Stomach (tissue), 9 donors: ENCODE results near the gene PPP1R12C. TPM values are rescaled to one million over a fixed set of nuclear protein-coding genes. Genes with fewer than 3 reads are reported as not detected.

Experiments used
- DNase-seq, 2 donors: peaks; one replicate each; pipeline versions ENCODE4 v3.0.0 to v3.0.0-alpha.2; 2013 to 2019
- H3K27ac ChIP-seq, 5 donors: fragments of 200-600 bp in 4 of 5; sonication (generic) in 4 of 5; one replicate each; pipeline ENCODE4 v1.5.1; 2013 to 2019; ENCODE audit warnings: mild to moderate bottlenecking in 1 of 5, moderate library complexity in 1 of 5
- H3K27me3 ChIP-seq, 3 donors: fragments of 200-600 bp; sonication (generic); one replicate each; pipeline ENCODE4 v1.5.1; 2017 to 2019; ENCODE audit warnings: mixed run types in 1 of 3
- H3K36me3 ChIP-seq, 4 donors: fragments of 200-600 bp; sonication (generic); 1 replicate in 3 of 4; 2 replicates in 1 of 4; pipeline ENCODE4 v1.5.1; 2016 to 2019
- H3K4me1 ChIP-seq, 4 donors: fragments of 200-600 bp; sonication (generic); one replicate each; pipeline ENCODE4 v1.5.1; 2016 to 2019
- H3K4me3 ChIP-seq, 4 donors: fragments of 200-600 bp; sonication (generic) in 3 of 4; one replicate each; pipeline ENCODE4 v1.5.1; 2016 to 2019; ENCODE audit warnings: mild to moderate bottlenecking in 1 of 4
- H3K9me3 ChIP-seq, 4 donors: fragments of 200-600 bp; sonication (generic); one replicate each; pipeline ENCODE4 v1.5.1; 2016 to 2019
- CTCF ChIP-seq, 7 experiments: fragments of 450-650 bp in 4 of 7; fragments of 200-600 bp in 3 of 7; sonication (generic) in 3 of 7; IDR thresholded peaks; one replicate each; pipeline ENCODE4 v1.5.1; 2016 to 2019; ENCODE audit warnings: antibody characterized with exemption in 7 of 7, control low read depth in 2 of 7, mild to moderate bottlenecking in 1 of 7
- EP300 ChIP-seq: sonication (generic); formaldehyde crosslinking; IDR thresholded peaks from one replicate; pipeline ENCODE4 v1.6.1; 2017; ENCODE audit warnings: antibody characterized with exemption
- POLR2A ChIP-seq, 4 donors: fragments of 450-650 bp; IDR thresholded peaks; one replicate each; pipeline ENCODE4 v1.6.1; 2016; ENCODE audit warnings: antibody characterized with exemption in 4 of 4, control low read depth in 2 of 4, mild to moderate bottlenecking in 1 of 4, moderate library complexity in 1 of 4
- POLR2AphosphoS5 ChIP-seq, 3 donors: sonication (generic); formaldehyde crosslinking; IDR thresholded peaks; one replicate each; pipeline ENCODE4 v1.6.1; 2016; ENCODE audit warnings: antibody characterized with exemption in 3 of 3
- WGBS, 5 donors: extraction: QIAGEN DNeasy Blood & Tissue Kit in 3 of 5; methylation state at CpG; one replicate each; pipeline versions ENCODE4 v1.1.5 to v1.1.7; 2013 to 2018; 5-methylcytosine and 5-hydroxymethylcytosine counted together
- intact Hi-C: fragments of 100-400 bp; cut with DNase I; formaldehyde crosslinking; loops from one replicate; pipeline ENCODE4 v1.15.1; 2023; ENCODE audit warnings: low total_unique reads
- polyA plus RNA-seq, 3 donors: library from polyadenylated mRNA; stranded (reverse); fragments of 200-250 nt; gene quantifications; one replicate each; pipeline ENCODE4 v1.2.3, GENCODE V29; 2013
- total RNA-seq, 5 donors: library from RNA; depleted of rRNA; stranded (reverse); fragments of >200 nt; gene quantifications; one replicate each; pipeline versions ENCODE4 v1.1.0 to v1.2.3, GENCODE V29; 2014 to 2016
- donor health status: healthy with polysubstance abuse.
- donor health status: Bipolar disorder and iron deficiency.
- donor health status: healthy.

The PPP1R12C gene
- total and polyA plus RNA-seq, 8 donors = 52.7 to 261 (median 131) TPM

- peaks cover 17 to 36% (median 27%) of the 10 kb centered on the region in 4 donors for H3K36me3 ChIP-seq
- intact Hi-C loops = no loop called here
- no peaks in the 10 kb centered on the region for H3K27me3 ChIP-seq
- 76 to 87% (median 86%) methylated on average over 8 to 9 of the region's 9 CpGs for WGBS, 5 donors
- H3K27ac ChIP-seq = peak overlapping the region in 4 of 5 donors; percentile 78 to 95 (median 91)
- TF ChIP-seq EP300 (no peak), POLR2AphosphoS5 (IDR thresholded peaks at IDR 0.05) (no peak), POLR2A (IDR thresholded peaks at IDR 0.05) (no peak), CTCF (IDR thresholded peaks at IDR 0.05) (no peak)
- H3K4me1 ChIP-seq = peaks cover 38 to 70% (median 59%) of the 10 kb centered on the region in 4 donors
- DNase-seq = no peak
- H3K4me3 ChIP-seq = peak overlapping the region in 2 of 4 donors; percentile 86
- no peaks in the 10 kb centered on the region for H3K9me3 ChIP-seq
Measured at GRCh38 chr19:55114566-55115145, 2.8 kb downstream of the PPP1R12C start.

- Histone ChIP-seq H3K4me3 (peak overlapping the region in 1 of 4 donors; percentile 9), H3K36me3 (peaks cover 22 to 47% (median 36%) of the 10 kb centered on the region in 4 donors), H3K4me1 (peaks cover 38 to 72% (median 55%) of the 10 kb centered on the region in 4 donors), H3K27me3 (no peaks in the 10 kb centered on the region), H3K27ac (peak overlapping the region; percentile 7 to 95 (median 90)), H3K9me3 (no peaks in the 10 kb centered on the region)
- TF ChIP-seq EP300 = peak; percentile 96
- TF ChIP-seq POLR2AphosphoS5 (IDR thresholded peaks at IDR 0.05) = peak; percentile 39 to 82 (median 44)
- TF ChIP-seq CTCF (IDR thresholded peaks at IDR 0.05) = no peak
- TF ChIP-seq POLR2A (IDR thresholded peaks at IDR 0.05) = no peak
- 22 to 50% (median 38%) methylated on average over 11 to 12 of the region's 12 CpGs for WGBS, 5 donors
- intact Hi-C loops = no loop called here
- peak; percentile 58 to 96 for DNase-seq
Measured at GRCh38 chr19:55113570-55114039, 3.8 kb downstream of the PPP1R12C start.

GRCh38 chr19:55112777-55113569 lies 4.5 kb downstream of the PPP1R12C start:
- TF ChIP-seq POLR2A (IDR thresholded peaks at IDR 0.05) (no peak), EP300 (no peak), POLR2AphosphoS5 (IDR thresholded peaks at IDR 0.05) (no peak), CTCF (IDR thresholded peaks at IDR 0.05) (no peak)
- H3K9me3 ChIP-seq = no peaks in the 10 kb centered on the region
- WGBS, 5 donors = 54 to 75% (median 70%) methylated on average over 18 to 23 of the region's 23 CpGs
- intact Hi-C loops = no loop called here
- peak overlapping the region; percentile 7 to 95 (median 90) for H3K27ac ChIP-seq
- peak overlapping the region in 1 of 4 donors; percentile 9 for H3K4me3 ChIP-seq
- H3K4me1 ChIP-seq = peaks cover 32 to 65% (median 48%) of the 10 kb centered on the region in 4 donors
- H3K27me3 ChIP-seq = no peaks in the 10 kb centered on the region
- H3K36me3 ChIP-seq = peaks cover 22 to 49% (median 36%) of the 10 kb centered on the region in 4 donors
- DNase-seq = peak in 1 of 2 donors; percentile 44

GRCh38 chr19:55112246-55112776 lies 5.1 kb downstream of the PPP1R12C start:
- intact Hi-C loops = no loop called here
- no peak overlapping the region for H3K4me3 ChIP-seq
- peak overlapping the region in 4 of 5 donors; percentile 78 to 95 (median 91) for H3K27ac ChIP-seq
- H3K36me3 ChIP-seq = peaks cover 22 to 49% (median 36%) of the 10 kb centered on the region in 4 donors
- WGBS, 5 donors = 87 to 94% (median 90%) methylated on average over 3 to 25 of the region's 25 CpGs
- H3K4me1 ChIP-seq = peaks cover 32 to 64% (median 46%) of the 10 kb centered on the region in 4 donors
- H3K27me3 ChIP-seq = no peaks in the 10 kb centered on the region
- DNase-seq = no peak
- TF ChIP-seq POLR2AphosphoS5 (IDR thresholded peaks at IDR 0.05) (no peak), CTCF (IDR thresholded peaks at IDR 0.05) (no peak)
- no peaks in the 10 kb centered on the region for H3K9me3 ChIP-seq
